Stimulated activated CD4-positive, alpha-beta T cell treated with anti-CD3 and anti-CD28 coated beads, Interleukin-15, amount 100 ng/mL, for 24 hours (primary cell): Measurements from ENCODE around the gene MSX2.

Experiments
- DNase-seq: peaks from one replicate; pipeline ENCODE4 v3.0.0-alpha.2; 2020

The MSX2 gene

DNA sequence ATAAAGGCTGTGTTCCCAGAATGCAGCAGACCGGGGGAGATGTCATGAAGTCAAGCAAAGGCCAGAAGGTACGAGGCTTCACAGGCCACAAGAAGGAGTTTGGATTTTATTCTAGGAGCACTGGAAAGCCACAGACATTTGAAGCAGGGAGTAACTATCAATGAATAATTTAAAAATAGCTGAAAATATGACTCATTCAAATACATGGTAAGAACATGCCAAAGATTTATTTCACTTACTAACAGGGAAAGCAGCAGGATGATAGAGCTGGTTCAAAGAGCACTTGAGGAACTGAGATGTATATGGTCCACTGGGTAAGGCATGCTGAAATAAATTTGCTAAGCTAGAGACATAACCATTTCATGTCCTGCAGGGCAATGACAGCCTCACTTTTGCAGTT is 53.2 kb downstream of the MSX2 start:
- no peak for DNase-seq
